Hindlimb muscle (tissue), 1 donor: Measurements from ENCODE around the gene TAX1BP3. TPM values are rescaled to one million over a fixed set of nuclear protein-coding genes. Genes with fewer than 3 reads are reported as not detected.

Experiments used
- DNase-seq: peaks from one replicate; pipeline ENCODE4 v3.0.0-alpha.2; 2013
- polyA plus RNA-seq: library from polyadenylated mRNA; unstranded; fragments of 120-200 nt; gene quantifications from one replicate; pipeline ENCODE4 v1.2.1, GENCODE V29; 2013; ENCODE audit not compliant: insufficient read length

The TAX1BP3 gene
- polyA plus RNA-seq, 1 donor: 47.5 TPM

DNA sequence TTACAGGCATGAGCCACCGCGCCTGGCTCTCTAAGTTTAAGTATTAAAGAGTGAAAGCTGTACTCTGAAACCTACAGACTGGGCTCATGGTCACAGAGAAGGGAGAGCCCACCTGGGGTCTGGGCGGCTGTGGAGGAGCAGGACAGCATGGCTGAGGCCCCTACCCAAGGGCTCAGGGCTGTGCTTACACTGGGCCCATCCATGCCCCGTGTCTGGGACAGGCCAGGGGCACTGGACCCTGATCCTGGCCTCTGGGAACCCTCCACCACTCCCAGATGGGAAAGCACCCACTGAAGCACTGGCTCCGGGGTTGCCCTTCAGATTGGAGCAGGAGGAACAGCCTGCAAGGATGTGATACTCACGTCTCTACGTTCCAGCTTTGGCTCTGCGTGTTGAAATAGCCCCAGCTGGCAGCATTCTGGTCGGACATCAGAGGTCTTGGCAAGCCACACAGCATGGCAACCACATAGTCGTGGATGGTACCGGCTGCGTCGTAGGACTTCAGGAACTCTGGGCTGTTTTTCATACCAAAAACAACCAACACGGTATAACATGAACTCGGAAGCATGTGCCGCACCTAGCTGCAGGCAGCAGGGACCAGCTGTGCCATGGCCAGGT lies 45.3 kb downstream of the TAX1BP3 start:
- DNase-seq: no peak

GRCh38 chr17:3621146-3621720 lies 47.1 kb downstream of the TAX1BP3 start:
- no peak for DNase-seq

- no peak for DNase-seq
Measured at GRCh38 chr17:3615160-3615870, 53.1 kb downstream of the TAX1BP3 start.

DNA sequence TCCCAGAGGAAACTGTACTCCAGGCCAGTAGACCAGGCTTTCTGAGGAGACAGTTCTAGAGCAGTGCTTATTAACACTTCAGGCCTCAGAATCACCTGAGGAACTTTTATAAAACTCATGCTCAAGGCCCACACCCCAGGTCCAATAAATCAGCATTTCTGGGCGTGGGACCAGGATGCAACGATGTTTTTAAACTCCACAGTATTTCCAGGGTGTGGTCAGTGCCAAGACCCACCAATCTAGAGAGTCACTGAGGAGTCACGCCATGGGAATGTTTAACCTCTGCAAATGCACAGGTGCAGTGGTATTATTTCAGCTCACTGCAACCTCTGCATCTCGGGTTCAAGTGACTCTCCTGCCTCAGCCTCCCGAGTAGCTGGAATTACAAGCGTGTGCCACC lies 55.3 kb downstream of the TAX1BP3 start:
- DNase-seq: no peak

Other genes with a start within 250 kb of the TAX1BP3 start
- not detected for gene OR1E2, start 234.7 kb downstream of the TAX1BP3 start, polyA plus RNA-seq
- gene SPATA22, start 196.8 kb downstream of the TAX1BP3 start, polyA plus RNA-seq: 0.32 TPM
- 4.0 TPM for gene ASPA, start 192.6 kb downstream of the TAX1BP3 start, polyA plus RNA-seq
- 1.2 TPM for gene TRPV3, start 110.8 kb downstream of the TAX1BP3 start, polyA plus RNA-seq
- gene TRPV1, start 59.2 kb downstream of the TAX1BP3 start, polyA plus RNA-seq: 7.5 TPM
- gene SHPK, start 32.3 kb downstream of the TAX1BP3 start, polyA plus RNA-seq: 7.7 TPM
- 10.4 TPM for gene CTNS, start 31.8 kb downstream of the TAX1BP3 start, polyA plus RNA-seq
- gene EMC6, start 234 bp upstream of the TAX1BP3 start, polyA plus RNA-seq: 44.2 TPM
- gene P2RX5, start 27.6 kb upstream of the TAX1BP3 start, polyA plus RNA-seq: 31.8 TPM
- 6.2 TPM for gene HASPIN, start 55.3 kb upstream of the TAX1BP3 start, polyA plus RNA-seq
- gene ITGAE, start 132.6 kb upstream of the TAX1BP3 start, polyA plus RNA-seq: 29.2 TPM
- gene NCBP3, start 177.7 kb upstream of the TAX1BP3 start, polyA plus RNA-seq: 66.5 TPM
- gene CAMKK1, start 224.5 kb upstream of the TAX1BP3 start, polyA plus RNA-seq: 9.3 TPM
- gene P2RX1, start 247.9 kb upstream of the TAX1BP3 start, polyA plus RNA-seq: 4.5 TPM